Caco-2 (cell line): ENCODE measurements around the gene SPHK2. TPM values are rescaled to one million over a fixed set of nuclear protein-coding genes. Genes with fewer than 3 reads are reported as not detected.

Experiments
- BruUV-seq: library from RNA; stranded (reverse); fragments of 400-500 nt; replicated peaks from 2 replicates; lab custom pipeline; 2021; lab: Mats Ljungman, UMichigan
- CTCF ChIA-PET: fragments of 300-600 bp; sonication (Branson Sonifier 250); formaldehyde crosslinking; loops from one replicate; lab custom pipeline; 2022; ENCODE audit warnings: antibody characterized with exemption; lab: Charles Lee
- POLR2A ChIA-PET: fragments of 300-600 bp; sonication (Branson Sonifier 250); formaldehyde crosslinking; loops from one replicate; lab custom pipeline; 2022; ENCODE audit warnings: antibody characterized with exemption; lab: Charles Lee
- DNase-seq, 2 experiments: peaks; one replicate each; pipeline versions ENCODE4 v3.0.0 to v3.0.0-alpha.2; 2020 to 2022
- H3K27me3 ChIP-seq: replicated peaks from 2 replicates; pipeline ENCODE4 v1.6.0; 2011; ENCODE audit warnings: low read length; ENCODE audit not compliant: control insufficient read depth, insufficient read depth
- H3K36me3 ChIP-seq: 2 replicates; pipeline ENCODE4 v1.5.1; 2011; ENCODE audit warnings: low read length; ENCODE audit not compliant: control insufficient read depth, insufficient read depth
- H3K4me1 ChIP-seq: fragments of 250-450 bp; sonication (Bioruptor Pico); 2 replicates; pipeline ENCODE4 v1.5.1; 2020; ENCODE audit warnings: mild to moderate bottlenecking
- H3K4me3 ChIP-seq: 2 replicates; pipeline ENCODE4 v1.5.1; 2011; ENCODE audit warnings: low read depth, mild to moderate bottlenecking, control low read depth, low read length
- H3K9me3 ChIP-seq: fragments of 250-450 bp; sonication (Bioruptor Pico); 2 replicates; pipeline ENCODE4 v1.5.1; 2020; ENCODE audit warnings: mild to moderate bottlenecking, moderate library complexity
- H3K27ac Mint-ChIP-seq: one replicate; pipeline ENCODE4 v1.8.0; 2022; ENCODE audit warnings: mixed read lengths; ENCODE audit not compliant: unreplicated experiment
- H3K27me3 Mint-ChIP-seq: one replicate; pipeline ENCODE4 v1.8.0; 2022; ENCODE audit warnings: mixed read lengths; ENCODE audit not compliant: insufficient read depth, unreplicated experiment
- H3K36me3 Mint-ChIP-seq: one replicate; pipeline ENCODE4 v1.8.0; 2022; ENCODE audit warnings: mild to moderate bottlenecking, mixed read lengths; ENCODE audit not compliant: insufficient read depth, unreplicated experiment
- H3K4me1 Mint-ChIP-seq: one replicate; pipeline ENCODE4 v1.8.0; 2022; ENCODE audit warnings: low read depth, mixed read lengths; ENCODE audit not compliant: unreplicated experiment
- H3K4me3 Mint-ChIP-seq: one replicate; pipeline ENCODE4 v1.8.0; 2022; ENCODE audit warnings: mild to moderate bottlenecking, moderate library complexity, mixed read lengths; ENCODE audit not compliant: unreplicated experiment
- H3K9me3 Mint-ChIP-seq: one replicate; pipeline ENCODE4 v1.8.0; 2022; ENCODE audit warnings: mixed read lengths; ENCODE audit not compliant: unreplicated experiment
- CTCF ChIP-seq, 2 experiments: fragments of 200-600 bp in 1 of 2; IDR thresholded peaks; 1 replicate in 1 of 2; 2 replicates in 1 of 2; pipeline versions ENCODE4 v1.5.1 to v1.8.0; 2011 to 2022; ENCODE audit warnings: antibody characterized with exemption in 1 of 2, control low read depth in 1 of 2, inconsistent platforms in 1 of 2, low read depth in 1 of 2, low read length in 1 of 2, mild to moderate bottlenecking in 1 of 2, moderate library complexity in 1 of 2; ENCODE audit not compliant: insufficient read depth in 1 of 2, severe bottlenecking in 1 of 2, unreplicated experiment in 1 of 2
- intact Hi-C: fragments of 100-400 bp; cut with micrococcal nuclease; formaldehyde crosslinking; loops from one replicate; pipeline ENCODE4 v1.10.0; 2022; ENCODE audit not compliant: unreplicated experiment
- total RNA-seq: library from RNA; stranded (reverse); gene quantifications from 2 replicates; pipeline ENCODE4 v1.2.3, GENCODE V29; 2022

SPHK2 gene
- total RNA-seq, 1 experiment from 2014 or later, result 140 TPM

GRCh38 chr19:48639483-48640375, 20.4 kb downstream of the SPHK2 start:
- intact Hi-C loops, result loop anchor here (5.0 kb wide), 2 partner anchors 198 to 323 kb away; partner anchors contain the start of gene HSD17B14
- CTCF ChIA-PET, result interaction anchor here (0.5 kb wide), 1 partner anchor 134 kb away, joined by 5 read pairs; no protein-coding TSS in a partner anchor
- Histone ChIP-seq H3K9me3 (no peaks in the 10 kb centered on the region), H3K36me3 (no peaks in the 10 kb centered on the region), H3K4me3 (no peak overlapping the region), H3K27me3 (no peaks in the 10 kb centered on the region), H3K4me1 (peaks cover 16% of the 10 kb centered on the region)
- Mint-ChIP-seq H3K36me3 (peaks cover 30% of the 10 kb centered on the region), H3K27me3 (no peaks in the 10 kb centered on the region), H3K4me1 (peaks cover 22% of the 10 kb centered on the region), H3K27ac (peak overlapping the region; percentile 96), H3K9me3 (peaks cover 9% of the 10 kb centered on the region), H3K4me3 (no peak overlapping the region)
- POLR2A ChIA-PET, result no interaction called here
- no peak for TF ChIP-seq CTCF (IDR thresholded peaks at IDR 0.05; ENCODE audit: insufficient read depth in 1 of 2, low read depth in 1 of 2, low read length in 1 of 2, severe bottlenecking in 1 of 2, unreplicated experiment in 1 of 2)
- DNase-seq, result peak in 1 of 2 experiments; percentile 43
- no TSS peak for BruUV-seq

GRCh38 chr19:48641850-48642249, 22.5 kb downstream of the SPHK2 start:
- no peaks in the 10 kb centered on the region for H3K27me3 Mint-ChIP-seq
- Histone ChIP-seq H3K9me3 (no peaks in the 10 kb centered on the region), H3K27me3 (no peaks in the 10 kb centered on the region), H3K36me3 (no peaks in the 10 kb centered on the region), H3K4me1 (peaks cover 15% of the 10 kb centered on the region), H3K4me3 (no peak overlapping the region)
- POLR2A ChIA-PET, result no interaction called here
- peaks cover 25% of the 10 kb centered on the region for H3K4me1 Mint-ChIP-seq
- intact Hi-C loops, result no loop called here
- peaks cover 23% of the 10 kb centered on the region for H3K36me3 Mint-ChIP-seq
- no TSS peak for BruUV-seq
- no peak overlapping the region for H3K4me3 Mint-ChIP-seq
- no peak for DNase-seq
- TF ChIP-seq CTCF (IDR thresholded peaks at IDR 0.05; ENCODE audit: insufficient read depth in 1 of 2, low read depth in 1 of 2, low read length in 1 of 2, severe bottlenecking in 1 of 2, unreplicated experiment in 1 of 2), result no peak
- CTCF ChIA-PET, result interaction anchor here (0.6 kb wide), 1 partner anchor 173 kb away, joined by 3 read pairs; no protein-coding TSS in a partner anchor
- peaks cover 9% of the 10 kb centered on the region for H3K9me3 Mint-ChIP-seq
- no peak overlapping the region for H3K27ac Mint-ChIP-seq

GRCh38 chr19:48642862-48643261, 23.6 kb downstream of the SPHK2 start:
- DNase-seq, result no peak
- Histone ChIP-seq H3K4me3 (no peak overlapping the region), H3K27me3 (no peaks in the 10 kb centered on the region), H3K9me3 (no peaks in the 10 kb centered on the region), H3K4me1 (peaks cover 15% of the 10 kb centered on the region), H3K36me3 (no peaks in the 10 kb centered on the region)
- Mint-ChIP-seq H3K36me3 (peaks cover 16% of the 10 kb centered on the region), H3K4me1 (peaks cover 29% of the 10 kb centered on the region), H3K4me3 (no peak overlapping the region), H3K27me3 (no peaks in the 10 kb centered on the region), H3K27ac (no peak overlapping the region), H3K9me3 (peaks cover 9% of the 10 kb centered on the region)
- intact Hi-C loops, result no loop called here
- TF ChIP-seq CTCF (IDR thresholded peaks at IDR 0.05; ENCODE audit: insufficient read depth in 1 of 2, low read depth in 1 of 2, low read length in 1 of 2, severe bottlenecking in 1 of 2, unreplicated experiment in 1 of 2), result no peak
- no TSS peak for BruUV-seq
- CTCF ChIA-PET, result interaction anchor here (0.6 kb wide), 1 partner anchor 9 kb away, joined by 5 read pairs; no protein-coding TSS in a partner anchor
- POLR2A ChIA-PET, result no interaction called here
